Natural killer cell (primary cell): ENCODE measurements around the gene ALDH1A3. TPM values are rescaled to one million over a fixed set of nuclear protein-coding genes. Genes with fewer than 3 reads are reported as not detected.

Experiments used
- ATAC-seq, 3 donors: fragments of 150-1000 bp in 2 of 3; fragments of 200-7000 bp in 1 of 3; cut with Tn5 transposase; 1 replicate in 1 of 3; 2 replicates in 2 of 3; pipeline ENCODE4 v1.10.0; 2021; ENCODE audit warnings: mild to moderate bottlenecking in 2 of 3, moderate library complexity in 2 of 3
- DNase-seq, 2 donors: peaks; one replicate each; pipeline versions ENCODE4 v3.0.0 to v3.0.0-alpha.2; 2013 to 2021; ENCODE audit warnings: mixed read lengths in 1 of 2
- H3K27ac ChIP-seq: one replicate; pipeline ENCODE4 v1.5.1; 2013; ENCODE audit warnings: mild to moderate bottlenecking, low read length
- H3K27me3 ChIP-seq: one replicate; pipeline ENCODE4 v1.6.1; 2013; ENCODE audit warnings: low read length; ENCODE audit not compliant: control insufficient read depth, insufficient read depth
- H3K36me3 ChIP-seq: one replicate; pipeline ENCODE4 v1.6.1; 2013; ENCODE audit warnings: low read length; ENCODE audit not compliant: control insufficient read depth, insufficient read depth
- H3K4me1 ChIP-seq: one replicate; pipeline ENCODE4 v1.6.1; 2013; ENCODE audit warnings: low read length; ENCODE audit not compliant: control insufficient read depth, insufficient read depth
- H3K4me3 ChIP-seq: one replicate; pipeline ENCODE4 v1.5.1; 2013; ENCODE audit warnings: low read length
- H3K9me3 ChIP-seq: one replicate; pipeline ENCODE4 v1.6.1; 2013; ENCODE audit warnings: low read length; ENCODE audit not compliant: control insufficient read depth, insufficient read depth
- H3K27ac Mint-ChIP-seq, 2 donors: one replicate each; pipeline ENCODE4 v1.8.0; 2022; ENCODE audit warnings: mild to moderate bottlenecking in 2 of 2, mixed read lengths in 2 of 2, moderate library complexity in 1 of 2
- H3K27me3 Mint-ChIP-seq, 2 donors: one replicate each; pipeline ENCODE4 v1.8.0; 2022; ENCODE audit warnings: low read depth in 2 of 2, mixed read lengths in 2 of 2
- H3K36me3 Mint-ChIP-seq: one replicate; pipeline ENCODE4 v1.8.0; 2022; ENCODE audit warnings: mixed read lengths
- H3K4me1 Mint-ChIP-seq, 2 donors: one replicate each; pipeline ENCODE4 v1.8.0; 2022; ENCODE audit warnings: mixed read lengths in 2 of 2
- H3K4me3 Mint-ChIP-seq: one replicate; pipeline ENCODE4 v1.8.0; 2022; ENCODE audit warnings: mild to moderate bottlenecking, moderate library complexity, mixed read lengths
- H3K9me3 Mint-ChIP-seq, 2 donors: one replicate each; pipeline ENCODE4 v1.8.0; 2022; ENCODE audit warnings: mixed read lengths in 2 of 2
- CTCF ChIP-seq: fragments of 200-600 bp; IDR thresholded peaks from one replicate; pipeline ENCODE4 v1.8.0; 2022; ENCODE audit warnings: antibody characterized with exemption
- WGBS: methylation state at CpG from one replicate; pipeline ENCODE4 v1.1.7; 2013; ENCODE audit warnings: missing lambda C conversion rate; ENCODE audit not compliant: insufficient coverage; 5-methylcytosine and 5-hydroxymethylcytosine counted together
- intact Hi-C: fragments of 100-400 bp; cut with micrococcal nuclease; formaldehyde crosslinking; loops from one replicate; pipeline ENCODE4 v1.14.2; 2022
- total RNA-seq, 4 donors: library from RNA; stranded (reverse); fragments of 120-200 nt in 1 of 4; gene quantifications; one replicate each; pipeline versions ENCODE4 v1.2.3 to v1.2.4, GENCODE V29; 2013 to 2022

The ALDH1A3 gene
- total RNA-seq, 3 donors from 2014 or later (not counting 1 experiment from before 2014, with no cell fraction given), result not detected

GRCh38 chr15:100914876-100915275 lies 35.2 kb downstream of the ALDH1A3 start:
- no peaks in the 10 kb centered on the region for H3K36me3 ChIP-seq
- Mint-ChIP-seq H3K27me3 (peaks cover 24 to 60% of the 10 kb centered on the region in 2 donors), H3K4me1 (peaks cover 0 to 5% of the 10 kb centered on the region in 2 donors), H3K27ac (no peak overlapping the region), H3K36me3 (no peaks in the 10 kb centered on the region), H3K9me3 (no peaks in the 10 kb centered on the region), H3K4me3 (no peak overlapping the region)
- 87% methylated on average over 6 of the region's 6 CpGs for WGBS
- intact Hi-C loops, result loop anchor here (5.0 kb wide), 1 partner anchor 92 kb away; no protein-coding TSS in a partner anchor
- DNase-seq (no peak), ATAC-seq (no peak)
- no peak overlapping the region for H3K4me3 ChIP-seq
- no peak for TF ChIP-seq CTCF
- peaks cover 6% of the 10 kb centered on the region for H3K27me3 ChIP-seq
- no peaks in the 10 kb centered on the region for H3K9me3 ChIP-seq
- no peak overlapping the region for H3K27ac ChIP-seq
- peaks cover 5% of the 10 kb centered on the region for H3K4me1 ChIP-seq

- no peak overlapping the region for H3K27ac ChIP-seq
- no peaks in the 10 kb centered on the region for H3K9me3 ChIP-seq
- no peaks in the 10 kb centered on the region for H3K36me3 Mint-ChIP-seq
- ATAC-seq, result peak; percentile 55 to 85 (median 81)
- no peaks in the 10 kb centered on the region for H3K9me3 Mint-ChIP-seq
- H3K27me3 ChIP-seq, result peaks cover 9% of the 10 kb centered on the region
- H3K27me3 Mint-ChIP-seq, result peaks cover 50 to 62% of the 10 kb centered on the region in 2 donors
- peak overlapping the region; percentile 80 for H3K4me3 Mint-ChIP-seq
- H3K4me1 ChIP-seq, result peaks cover 16% of the 10 kb centered on the region
- H3K4me1 Mint-ChIP-seq, result peaks cover 0 to 12% of the 10 kb centered on the region in 2 donors
- H3K27ac Mint-ChIP-seq, result no peak overlapping the region
- H3K4me3 ChIP-seq, result peak overlapping the region; percentile 45
- no peaks in the 10 kb centered on the region for H3K36me3 ChIP-seq
- 2% methylated on average over 42 of the region's 42 CpGs for WGBS
- intact Hi-C loops, result loop anchor here (5.0 kb wide), 1 partner anchor 89 kb away; no protein-coding TSS in a partner anchor
- TF ChIP-seq CTCF, result peak; percentile 26
- DNase-seq, result peak; percentile 26 to 67
Observed at GRCh38 chr15:100918034-100918689, 38.5 kb downstream of the ALDH1A3 start.

- Mint-ChIP-seq H3K27me3 (peaks cover 46 to 57% of the 10 kb centered on the region in 2 donors), H3K9me3 (no peaks in the 10 kb centered on the region), H3K4me1 (peaks cover 0 to 12% of the 10 kb centered on the region in 2 donors), H3K4me3 (peak within 1 kb of the TSS; percentile 80), H3K27ac (no peak within 1 kb of the TSS), H3K36me3 (no peaks in the 10 kb centered on the region)
- peak in 2 of 3 donors; percentile 40 to 56 for ATAC-seq
- Histone ChIP-seq H3K4me1 (peaks cover 16% of the 10 kb centered on the region), H3K4me3 (peak within 1 kb of the TSS; percentile 45), H3K27ac (no peak within 1 kb of the TSS), H3K27me3 (peaks cover 9% of the 10 kb centered on the region), H3K36me3 (no peaks in the 10 kb centered on the region), H3K9me3 (no peaks in the 10 kb centered on the region)
- no peak for TF ChIP-seq CTCF
- peak in 1 of 2 donors; percentile 14 for DNase-seq
- 1% methylated on average over 87 of the region's 87 CpGs for whole genome bisulfite sequencing
- intact Hi-C loops, result loop anchor here (5.0 kb wide), 1 partner anchor 88 kb away; no protein-coding TSS in a partner anchor
Observed at GRCh38 chr15:100918690-100919480, 39.3 kb downstream of the ALDH1A3 start, which contains the start of gene LRRK1. Gene LRRK1, plus strand, starts transcription at chr15:100919357. Its CDS starts 5,276 bp downstream, at chr15:100924633.
